ENCODE results near the gene HLA-DPA1.

Gene HLA-DPA1

GRCh38 chr6:33092385-33092784 lies 18.9 kb upstream of the HLA-DPA1 start:
- Histone ChIP-seq H3F3A (ENCODE audit: low read depth) (no peaks in the 10 kb centered on the region), H4K20me1 (ENCODE audit: insufficient read depth, low read length, poor library complexity, severe bottlenecking) (no peaks in the 10 kb centered on the region), H3K9ac (ENCODE audit: low read depth, low read length, poor library complexity, severe bottlenecking) (no peak overlapping the region), H3K4me1 (ENCODE audit: insufficient read depth, low read length, poor library complexity, severe bottlenecking) (no peaks in the 10 kb centered on the region), H3K27me3 (ENCODE audit: insufficient read depth, low read length, poor library complexity, severe bottlenecking) (peaks cover 13% of the 10 kb centered on the region), H3K9me3 (ENCODE audit: insufficient read depth, low read depth, low read length) (no peaks in the 10 kb centered on the region), H3K79me2 (ENCODE audit: insufficient read depth, low read length) (no peaks in the 10 kb centered on the region), H3K9me2 (replicated peaks; ENCODE audit: low read depth, low read length) (no peaks in the 10 kb centered on the region), H3K36me3 (ENCODE audit: insufficient read depth, low read length) (no peaks in the 10 kb centered on the region), H3K4me3 (ENCODE audit: low read length, poor library complexity, severe bottlenecking) (no peak overlapping the region), H2AFZ (ENCODE audit: low read length) (no peak overlapping the region), H3K4me2 (ENCODE audit: low read depth, low read length, poor library complexity, severe bottlenecking) (no peak overlapping the region)
- TF ChIP-seq, protein P1, sequence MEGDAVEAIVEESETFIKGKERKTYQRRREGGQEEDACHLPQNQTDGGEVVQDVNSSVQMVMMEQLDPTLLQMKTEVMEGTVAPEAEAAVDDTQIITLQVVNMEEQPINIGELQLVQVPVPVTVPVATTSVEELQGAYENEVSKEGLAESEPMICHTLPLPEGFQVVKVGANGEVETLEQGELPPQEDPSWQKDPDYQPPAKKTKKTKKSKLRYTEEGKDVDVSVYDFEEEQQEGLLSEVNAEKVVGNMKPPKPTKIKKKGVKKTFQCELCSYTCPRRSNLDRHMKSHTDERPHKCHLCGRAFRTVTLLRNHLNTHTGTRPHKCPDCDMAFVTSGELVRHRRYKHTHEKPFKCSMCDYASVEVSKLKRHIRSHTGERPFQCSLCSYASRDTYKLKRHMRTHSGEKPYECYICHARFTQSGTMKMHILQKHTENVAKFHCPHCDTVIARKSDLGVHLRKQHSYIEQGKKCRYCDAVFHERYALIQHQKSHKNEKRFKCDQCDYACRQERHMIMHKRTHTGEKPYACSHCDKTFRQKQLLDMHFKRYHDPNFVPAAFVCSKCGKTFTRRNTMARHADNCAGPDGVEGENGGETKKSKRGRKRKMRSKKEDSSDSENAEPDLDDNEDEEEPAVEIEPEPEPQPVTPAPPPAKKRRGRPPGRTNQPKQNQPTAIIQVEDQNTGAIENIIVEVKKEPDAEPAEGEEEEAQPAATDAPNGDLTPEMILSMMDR (conservative IDR thresholded peaks at IDR 0.05; ENCODE audit: low read length), result no peak
- no peak for TF ChIP-seq EZH2phosphoT487 (IDR thresholded peaks at IDR 0.05; ENCODE audit: borderline replicate concordance)

DNA sequence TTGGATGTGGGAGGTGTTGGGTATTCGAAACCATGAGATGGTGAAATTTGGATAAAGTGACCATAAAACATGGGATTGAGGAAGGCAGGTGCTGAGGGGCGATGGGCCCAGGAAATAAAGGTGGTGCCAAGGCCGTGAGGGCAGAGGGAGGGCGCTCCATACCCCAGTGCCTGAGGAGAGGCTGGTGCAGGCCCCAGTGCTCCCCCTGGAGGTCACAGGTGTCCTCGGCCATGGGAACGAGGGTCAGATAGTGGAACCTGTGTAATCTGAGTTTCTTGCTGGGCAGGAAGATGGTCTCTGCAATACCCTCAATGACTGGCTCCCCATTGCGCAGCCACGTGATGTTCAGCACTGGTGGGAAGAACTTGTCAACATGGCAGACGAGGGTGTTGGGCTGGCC lies 18.5 kb upstream of the HLA-DPA1 start:
- no peak overlapping the region for H2AFZ ChIP-seq (ENCODE audit: low read length)
- H3K4me3 ChIP-seq (ENCODE audit: low read length, poor library complexity, severe bottlenecking), result no peak overlapping the region
- no peak overlapping the region for H3K4me2 ChIP-seq (ENCODE audit: low read depth, low read length, poor library complexity, severe bottlenecking)
- no peaks in the 10 kb centered on the region for H3K79me2 ChIP-seq (ENCODE audit: insufficient read depth, low read length)
- no peaks in the 10 kb centered on the region for H3K36me3 ChIP-seq (ENCODE audit: insufficient read depth, low read length)
- H3K27me3 ChIP-seq (ENCODE audit: insufficient read depth, low read length, poor library complexity, severe bottlenecking), result peaks cover 12% of the 10 kb centered on the region
- H4K20me1 ChIP-seq (ENCODE audit: insufficient read depth, low read length, poor library complexity, severe bottlenecking), result no peaks in the 10 kb centered on the region
- no peaks in the 10 kb centered on the region for H3K9me2 ChIP-seq (replicated peaks; ENCODE audit: low read depth, low read length)
- no peaks in the 10 kb centered on the region for H3F3A ChIP-seq (ENCODE audit: low read depth)
- H3K9ac ChIP-seq (ENCODE audit: low read depth, low read length, poor library complexity, severe bottlenecking), result no peak overlapping the region
- no peaks in the 10 kb centered on the region for H3K4me1 ChIP-seq (ENCODE audit: insufficient read depth, low read length, poor library complexity, severe bottlenecking)
- no peaks in the 10 kb centered on the region for H3K9me3 ChIP-seq (ENCODE audit: insufficient read depth, low read depth, low read length)
- no peak for TF ChIP-seq EZH2phosphoT487 (IDR thresholded peaks at IDR 0.05; ENCODE audit: borderline replicate concordance)
- TF ChIP-seq, protein P1 (conservative IDR thresholded peaks at IDR 0.05; ENCODE audit: low read length), result peak; percentile 88

GRCh38 chr6:33088931-33089620 lies 15.6 kb upstream of the HLA-DPA1 start:
- Histone ChIP-seq H4K20me1 (ENCODE audit: insufficient read depth, low read length, poor library complexity, severe bottlenecking) (no peaks in the 10 kb centered on the region), H3F3A (ENCODE audit: low read depth) (no peaks in the 10 kb centered on the region), H3K9ac (ENCODE audit: low read depth, low read length, poor library complexity, severe bottlenecking) (no peak overlapping the region), H3K36me3 (ENCODE audit: insufficient read depth, low read length) (no peaks in the 10 kb centered on the region), H3K4me2 (ENCODE audit: low read depth, low read length, poor library complexity, severe bottlenecking) (no peak overlapping the region), H2AFZ (ENCODE audit: low read length) (no peak overlapping the region), H3K4me3 (ENCODE audit: low read length, poor library complexity, severe bottlenecking) (no peak overlapping the region), H3K27me3 (ENCODE audit: insufficient read depth, low read length, poor library complexity, severe bottlenecking) (peaks cover 7% of the 10 kb centered on the region), H3K79me2 (ENCODE audit: insufficient read depth, low read length) (no peaks in the 10 kb centered on the region), H3K4me1 (ENCODE audit: insufficient read depth, low read length, poor library complexity, severe bottlenecking) (no peaks in the 10 kb centered on the region), H3K9me3 (ENCODE audit: insufficient read depth, low read depth, low read length) (no peaks in the 10 kb centered on the region), H3K9me2 (replicated peaks; ENCODE audit: low read depth, low read length) (no peaks in the 10 kb centered on the region)
- no peak for TF ChIP-seq EZH2phosphoT487 (IDR thresholded peaks at IDR 0.05; ENCODE audit: borderline replicate concordance)
- TF ChIP-seq, protein P1 (conservative IDR thresholded peaks at IDR 0.05; ENCODE audit: low read length), result no peak
